ENCODE measurements around the gene YWHAG.
"Not testable (repeated sequence)": the region's sequence is repeated elsewhere in the genome, so short reads cannot be mapped to it uniquely, and the experiment has no call there.

The YWHAG gene

DNA sequence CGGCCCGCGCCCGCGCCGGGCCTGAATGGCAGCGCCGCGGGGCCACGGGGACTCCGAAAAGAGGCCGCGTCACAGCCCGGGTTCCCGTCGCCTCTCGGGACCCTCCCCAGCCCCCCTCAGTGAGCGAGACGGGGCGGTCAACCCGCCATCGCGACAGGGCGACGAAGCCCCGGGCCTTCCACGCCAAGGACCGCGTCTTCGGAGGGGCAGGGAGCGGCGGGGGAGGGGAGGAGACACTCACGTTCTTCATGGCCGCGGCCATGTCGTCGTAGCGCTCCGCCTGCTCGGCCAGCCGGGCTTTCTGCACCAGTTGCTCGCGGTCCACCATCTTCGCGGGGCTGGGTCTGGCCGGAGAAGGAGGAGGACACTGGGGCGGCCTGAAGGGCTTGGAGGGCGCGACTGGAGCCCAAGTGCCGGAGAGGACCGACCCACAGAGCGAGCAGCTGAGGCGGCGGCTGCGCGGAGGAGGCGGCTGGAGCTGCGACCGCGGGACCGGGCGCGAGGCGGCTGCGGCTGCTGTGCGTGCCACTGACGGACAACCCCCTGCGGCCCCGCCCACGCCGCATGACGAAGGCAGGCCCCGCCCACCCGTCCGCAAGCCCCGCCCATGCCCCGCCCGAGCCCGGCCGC lies at the start of gene YWHAG:
Gene YWHAG (minus strand): TSS at position 511 of the 630 bp plus-strand sequence. CDS start 183 bp downstream, at position 328.
- peak; percentile 67 for DNase-seq (ENCODE audit: low read depth)

- DNase-seq (ENCODE audit: low read depth), result no peak
These were observed 49.4 kb upstream of the YWHAG start for GRCh38 chr7:76408121-76408560.

DNA sequence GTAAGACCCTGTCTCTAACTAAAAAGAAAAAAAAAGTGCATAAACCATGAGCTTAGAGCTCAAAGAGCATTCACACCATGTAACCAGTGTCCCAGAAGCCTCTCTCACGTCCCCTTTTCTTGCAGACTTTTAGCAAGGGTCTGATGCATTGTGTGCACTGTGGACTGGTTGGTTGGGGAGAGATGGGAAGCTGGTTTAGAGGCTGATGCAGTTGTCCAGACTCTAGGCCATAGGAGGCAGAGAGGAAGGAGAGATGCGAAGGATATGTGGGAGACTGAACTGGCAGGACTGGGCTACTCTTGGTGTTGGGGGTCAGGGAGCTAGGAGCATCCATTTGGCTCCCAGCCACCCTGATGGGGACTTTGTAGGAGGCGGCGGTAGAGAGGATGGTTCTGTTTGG lies 48.9 kb upstream of the YWHAG start:
- DNase-seq (ENCODE audit: low read depth), result no peak

DNA sequence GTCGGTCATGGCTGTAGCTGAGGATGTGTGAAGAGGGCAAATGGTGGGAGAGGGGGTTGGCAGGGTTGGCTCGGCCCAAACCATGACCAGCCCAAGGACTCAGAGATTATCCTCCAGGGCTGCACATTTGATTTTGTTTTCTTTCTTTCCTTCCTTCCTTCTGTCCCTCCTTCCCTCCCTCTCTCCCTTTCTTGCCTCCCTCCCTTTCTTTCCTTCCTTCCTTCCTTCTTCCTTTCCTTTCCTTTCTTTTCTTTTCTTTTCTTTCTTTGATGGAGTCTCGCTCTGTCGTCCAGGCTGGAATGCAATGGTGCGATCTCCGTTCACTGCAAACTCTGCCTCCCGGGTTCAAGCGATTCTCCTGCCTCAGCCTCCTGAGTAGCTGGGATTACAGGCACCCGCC lies 46.9 kb upstream of the YWHAG start:
- DNase-seq (ENCODE audit: low read depth), result no peak

GRCh38 chr7:76403780-76404494 lies 45.1 kb upstream of the YWHAG start:
- DNase-seq (ENCODE audit: low read depth), result no peak

GRCh38 chr7:76403097-76403496 lies 44.3 kb upstream of the YWHAG start:
- not testable (repeated sequence) for DNase-seq (ENCODE audit: low read depth)

GRCh38 chr7:76400248-76400647 lies 41.5 kb upstream of the YWHAG start:
- DNase-seq (ENCODE audit: low read depth), result no peak

DNA sequence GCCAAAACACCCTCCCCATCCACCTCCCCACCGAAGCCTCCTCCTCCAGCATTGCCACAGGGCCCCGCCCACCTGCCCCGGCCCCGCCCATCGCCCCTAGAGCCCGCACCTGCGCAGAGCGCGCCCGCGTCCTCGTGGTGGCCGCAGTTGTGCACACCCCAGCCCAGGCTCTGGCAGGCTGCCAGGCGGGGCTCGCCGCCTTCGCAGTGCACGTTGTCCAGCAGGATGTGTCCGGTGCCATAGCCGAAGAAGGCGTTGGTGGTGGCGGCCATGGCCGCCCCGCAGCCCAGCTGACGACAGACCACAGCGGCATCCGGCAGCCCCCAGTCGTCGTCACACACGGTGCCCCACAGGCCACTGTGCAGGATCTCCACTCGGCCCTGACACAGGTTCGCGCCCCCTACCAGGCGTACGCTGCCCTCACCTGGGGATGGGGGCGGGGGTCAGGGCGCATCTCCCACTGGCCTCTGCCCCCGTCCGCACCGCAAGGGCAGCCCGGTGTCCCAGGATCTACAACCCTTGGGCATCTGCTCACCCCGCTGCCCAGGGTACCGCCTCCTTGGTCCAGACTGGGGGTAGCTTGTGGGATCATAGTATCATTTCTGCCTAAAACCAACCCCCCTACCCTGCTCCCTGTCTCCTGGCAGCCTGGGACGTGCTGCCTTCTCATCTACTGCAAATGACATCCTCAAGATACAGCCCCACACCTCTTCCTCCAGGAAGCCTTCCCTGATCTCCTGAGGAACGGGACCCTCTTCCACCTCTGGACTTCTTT lies 38.8 kb upstream of the YWHAG start:
- DNase-seq (ENCODE audit: low read depth), result peak; percentile 28

GRCh38 chr7:76396864-76397263 lies 38.1 kb upstream of the YWHAG start:
- DNase-seq (ENCODE audit: low read depth), result no peak

GRCh38 chr7:76395965-76396726 lies 37.4 kb upstream of the YWHAG start:
- DNase-seq (ENCODE audit: low read depth), result no peak

- not testable (repeated sequence) for DNase-seq (ENCODE audit: low read depth)
These were observed 36.8 kb upstream of the YWHAG start for GRCh38 chr7:76395605-76395964.

GRCh38 chr7:76394957-76395356 lies 36.2 kb upstream of the YWHAG start:
- no peak for DNase-seq (ENCODE audit: low read depth)

DNA sequence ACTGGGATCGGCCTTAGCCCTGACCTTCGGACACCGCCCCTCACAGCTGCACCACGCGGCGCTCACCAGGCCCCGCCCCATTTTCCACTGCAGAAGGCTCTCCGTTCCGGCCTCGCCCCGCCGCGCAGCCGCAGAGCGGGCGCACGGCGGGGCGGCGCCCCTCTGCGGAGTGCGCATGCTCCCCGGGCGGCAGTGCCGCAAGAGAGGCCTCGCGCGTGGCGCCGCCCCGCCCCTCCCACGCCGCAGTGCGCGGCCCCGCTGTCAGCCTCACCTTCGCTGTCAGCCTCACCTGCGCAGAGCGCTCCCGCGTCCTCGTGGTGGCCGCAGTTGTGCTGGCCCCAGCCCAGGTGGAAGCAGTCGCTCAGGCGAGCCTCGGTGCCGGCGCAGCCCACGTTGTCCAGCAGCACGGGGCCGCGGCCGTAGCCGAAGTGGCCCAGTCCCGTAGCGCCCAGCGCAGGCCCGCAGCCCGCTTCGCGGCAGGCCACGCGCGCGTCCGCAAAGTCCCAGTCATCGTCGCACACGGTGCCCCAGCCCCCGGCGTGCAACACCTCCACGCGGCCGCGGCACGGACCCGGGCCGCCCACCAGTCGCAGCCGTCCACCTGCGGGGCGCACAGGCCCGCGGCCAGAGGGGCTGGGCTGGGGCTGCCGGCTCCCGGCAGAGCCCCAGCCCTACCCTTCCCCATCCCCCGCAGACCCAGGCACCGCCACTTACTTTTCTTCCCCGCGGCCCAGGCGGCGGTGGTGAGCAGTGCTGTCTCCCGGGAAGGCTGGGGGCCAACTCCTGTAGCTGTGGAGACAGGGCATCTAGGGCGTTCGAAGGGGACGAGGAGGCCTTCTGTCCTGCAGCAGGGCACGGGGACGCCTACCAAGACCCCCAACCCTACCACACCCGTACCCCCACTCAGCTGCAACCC lies 34.6 kb upstream of the YWHAG start:
- DNase-seq (ENCODE audit: low read depth), result peak; percentile 73

- DNase-seq (ENCODE audit: low read depth), result no peak
These were observed 33.8 kb upstream of the YWHAG start for GRCh38 chr7:76392531-76393115.

GRCh38 chr7:76390092-76390491 lies 31.3 kb upstream of the YWHAG start:
- no peak for DNase-seq (ENCODE audit: low read depth)

- DNase-seq (ENCODE audit: low read depth), result not testable (repeated sequence)
These were observed 29.0 kb upstream of the YWHAG start for GRCh38 chr7:76387789-76388188.

DNA sequence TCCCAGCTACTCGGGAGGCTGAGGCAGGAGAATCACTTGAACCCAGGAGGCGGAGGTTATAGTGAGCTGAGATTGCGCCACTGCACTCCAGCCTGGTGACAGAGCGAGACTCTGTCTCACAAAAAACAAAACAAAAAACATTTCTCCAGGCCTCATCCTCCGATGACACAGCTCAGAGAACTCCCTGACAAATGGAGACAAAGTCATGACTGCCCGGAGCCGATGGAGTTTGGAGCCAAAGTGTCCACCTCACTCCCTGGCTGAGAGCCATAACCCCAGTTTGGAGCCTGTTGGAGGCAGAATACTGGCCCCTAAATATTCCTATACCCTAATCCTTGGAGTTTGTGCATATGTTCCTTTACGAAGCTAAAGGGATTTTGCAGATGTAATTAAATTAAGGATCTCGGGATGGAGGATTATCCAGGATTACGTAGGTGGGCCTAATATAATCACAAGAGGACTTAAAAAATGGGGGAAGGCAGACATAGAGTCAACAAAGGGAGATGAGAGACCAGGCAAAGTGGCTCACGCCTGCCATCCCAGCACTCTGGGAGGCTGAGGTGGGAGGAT lies 28.0 kb upstream of the YWHAG start:
- peak; percentile 45 for DNase-seq (ENCODE audit: low read depth)

DNA sequence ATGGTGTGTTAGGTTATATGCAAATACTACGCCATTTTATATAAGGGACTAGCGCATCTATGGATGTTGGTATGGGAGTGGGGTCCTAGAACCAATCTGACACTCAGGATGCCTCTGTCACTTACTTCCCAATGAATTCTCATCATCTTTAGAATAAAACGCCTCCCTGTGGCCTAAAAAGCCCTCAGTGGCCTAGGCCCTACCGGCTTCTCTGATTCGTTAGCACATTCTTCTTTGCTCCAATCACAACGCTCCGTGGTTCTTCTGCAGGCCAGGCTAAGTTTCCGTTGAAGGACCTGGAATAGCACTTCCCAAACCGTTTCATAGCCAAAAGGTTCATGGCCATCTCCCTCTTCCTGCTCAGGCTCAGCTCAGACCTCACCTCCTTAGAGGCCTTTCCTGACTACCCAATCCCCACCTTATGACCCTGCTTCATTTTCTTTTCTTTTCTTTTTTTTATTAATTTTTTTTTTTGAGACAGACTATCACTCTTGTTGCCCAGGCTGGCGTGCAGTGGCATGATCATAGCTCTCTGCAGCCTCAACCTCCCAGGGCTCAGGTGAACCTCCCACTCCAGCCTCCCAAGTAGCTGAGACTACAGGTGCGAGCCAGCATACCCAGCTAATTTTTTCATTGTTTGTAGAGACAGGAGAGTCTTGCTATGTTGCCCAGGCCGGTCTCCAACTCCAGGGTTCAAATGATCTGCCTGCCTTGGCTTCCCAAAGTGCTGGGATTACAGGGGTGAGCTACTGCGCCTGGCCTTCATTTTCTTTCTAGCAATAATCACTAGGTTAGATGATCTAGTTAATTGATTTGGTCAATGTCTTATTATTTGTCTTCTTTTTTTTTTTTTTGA lies 24.5 kb upstream of the YWHAG start:
- no peak for DNase-seq (ENCODE audit: low read depth)

- no peak for DNase-seq (ENCODE audit: low read depth)
These were observed 23.0 kb upstream of the YWHAG start for GRCh38 chr7:76381814-76382213.

DNA sequence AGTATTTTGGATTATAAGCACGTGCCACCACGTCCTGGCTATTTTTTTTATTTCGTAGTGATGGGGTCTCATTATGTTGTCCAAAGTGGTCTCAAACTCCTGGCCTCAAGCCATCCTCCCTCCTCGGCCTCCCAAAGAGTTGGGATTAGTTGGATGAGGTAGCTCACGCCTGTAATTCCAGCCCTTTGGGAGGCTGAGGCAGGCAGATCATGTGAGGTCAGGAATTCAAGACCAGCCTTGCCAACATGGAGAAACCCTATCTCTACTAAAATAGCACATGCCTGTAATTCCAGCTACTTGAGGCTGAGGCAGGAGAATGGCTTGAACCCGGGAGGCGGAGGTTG lies 21.8 kb upstream of the YWHAG start:
- DNase-seq (ENCODE audit: low read depth), result no peak
